Fibroblast of mammary gland (primary cell): ENCODE measurements around the gene DUSP19.

Source experiments
- DNase-seq: peaks from one replicate; pipeline ENCODE4 v3.0.0-alpha.2; 2010; ENCODE audit warnings: low read depth
- H3K4me3 ChIP-seq: 2 replicates; pipeline ENCODE4 v1.5.1; 2011; ENCODE audit warnings: low read depth, mild to moderate bottlenecking, low read length, moderate library complexity; ENCODE audit not compliant: control insufficient read depth
- CTCF ChIP-seq: conservative IDR thresholded peaks from 2 replicates; pipeline ENCODE4 v1.5.1; 2011; ENCODE audit warnings: low read depth, low read length, inconsistent platforms; ENCODE audit not compliant: control insufficient read depth, insufficient read depth

The DUSP19 gene

GRCh38 chr2:183125659-183126341 lies 47.3 kb downstream of the DUSP19 start:
- peak overlapping the region; percentile 97 for H3K4me3 ChIP-seq
- no peak for TF ChIP-seq CTCF
- DNase-seq, result no peak

- TF ChIP-seq CTCF, result no peak
- peak; percentile 12 for DNase-seq
- H3K4me3 ChIP-seq, result no peak overlapping the region
Observed at GRCh38 chr2:183126635-183127034, 48.1 kb downstream of the DUSP19 start.

- H3K4me3 ChIP-seq, result no peak overlapping the region
- TF ChIP-seq CTCF, result no peak
Observed at GRCh38 chr2:183134016-183134415, 55.5 kb downstream of the DUSP19 start.

GRCh38 chr2:183148955-183149354 lies 70.4 kb downstream of the DUSP19 start:
- TF ChIP-seq CTCF, result no peak
- H3K4me3 ChIP-seq, result no peak overlapping the region

More at GRCh38 chr2:183134016-183134415, 55.5 kb downstream of the DUSP19 start:
- DNase-seq, result no peak

GRCh38 chr2:183149489-183149888 lies 70.9 kb downstream of the DUSP19 start:
- peak; percentile 43 for DNase-seq
- TF ChIP-seq CTCF, result no peak
- no peak overlapping the region for H3K4me3 ChIP-seq

More at GRCh38 chr2:183148955-183149354, 70.4 kb downstream of the DUSP19 start:
- DNase-seq, result peak; percentile 12
